ENCODE measurements around the gene DDB1.

Gene DDB1

GRCh38 chr11:61292356-61292755 is 40.5 kb downstream of the DDB1 start:
- no peaks in the 10 kb centered on the region for H3K27me3 ChIP-seq (ENCODE audit: low read depth, low read length)
- no peak overlapping the region for H3K27ac ChIP-seq (ENCODE audit: low read length)
- no peak overlapping the region for H3K4me3 ChIP-seq (ENCODE audit: low read depth in 1 of 2, low read length in 2 of 2)
- peaks cover 0 to 3% of the 10 kb centered on the region in 2 donors for H3K36me3 ChIP-seq (ENCODE audit: control insufficient read depth in 1 of 2, insufficient read depth in 2 of 2, low read length in 2 of 2)
- H3K4me1 ChIP-seq (ENCODE audit: control insufficient read depth in 1 of 2, insufficient read depth in 2 of 2, low read length in 2 of 2), result peaks cover 7 to 26% of the 10 kb centered on the region in 2 donors
- no peaks in the 10 kb centered on the region for H3K9me3 ChIP-seq (ENCODE audit: control insufficient read depth in 1 of 2, low read length in 2 of 2)

GRCh38 chr11:61290905-61291690 is 41.8 kb downstream of the DDB1 start:
- H3K4me1 ChIP-seq (ENCODE audit: control insufficient read depth in 1 of 2, insufficient read depth in 2 of 2, low read length in 2 of 2), result peaks cover 6 to 24% of the 10 kb centered on the region in 2 donors
- H3K9me3 ChIP-seq (ENCODE audit: control insufficient read depth in 1 of 2, low read length in 2 of 2), result no peaks in the 10 kb centered on the region
- H3K36me3 ChIP-seq (ENCODE audit: control insufficient read depth in 1 of 2, insufficient read depth in 2 of 2, low read length in 2 of 2), result peaks cover 0 to 3% of the 10 kb centered on the region in 2 donors
- no peak overlapping the region for H3K4me3 ChIP-seq (ENCODE audit: low read depth in 1 of 2, low read length in 2 of 2)
- H3K27me3 ChIP-seq (ENCODE audit: low read depth, low read length), result no peaks in the 10 kb centered on the region
- H3K27ac ChIP-seq (ENCODE audit: low read length), result no peak overlapping the region

GRCh38 chr11:61287338-61287977 is 45.4 kb downstream of the DDB1 start:
- no peak overlapping the region for H3K27ac ChIP-seq (ENCODE audit: low read length)
- peaks cover 0 to 3% of the 10 kb centered on the region in 2 donors for H3K36me3 ChIP-seq (ENCODE audit: control insufficient read depth in 1 of 2, insufficient read depth in 2 of 2, low read length in 2 of 2)
- H3K4me3 ChIP-seq (ENCODE audit: low read depth in 1 of 2, low read length in 2 of 2), result no peak overlapping the region
- H3K27me3 ChIP-seq (ENCODE audit: low read depth, low read length), result no peaks in the 10 kb centered on the region
- no peaks in the 10 kb centered on the region for H3K4me1 ChIP-seq (ENCODE audit: control insufficient read depth in 1 of 2, insufficient read depth in 2 of 2, low read length in 2 of 2)
- no peaks in the 10 kb centered on the region for H3K9me3 ChIP-seq (ENCODE audit: control insufficient read depth in 1 of 2, low read length in 2 of 2)

- Histone ChIP-seq H3K9me3 (ENCODE audit: control insufficient read depth in 1 of 2, low read length in 2 of 2) (no peaks in the 10 kb centered on the region), H3K36me3 (ENCODE audit: control insufficient read depth in 1 of 2, insufficient read depth in 2 of 2, low read length in 2 of 2) (peaks cover 0 to 3% of the 10 kb centered on the region in 2 donors), H3K27me3 (ENCODE audit: low read depth, low read length) (no peaks in the 10 kb centered on the region), H3K4me1 (ENCODE audit: control insufficient read depth in 1 of 2, insufficient read depth in 2 of 2, low read length in 2 of 2) (peaks cover 0 to 6% of the 10 kb centered on the region in 2 donors), H3K27ac (ENCODE audit: low read length) (no peak overlapping the region), H3K4me3 (ENCODE audit: low read depth in 1 of 2, low read length in 2 of 2) (no peak overlapping the region)
These were observed 49.3 kb downstream of the DDB1 start for GRCh38 chr11:61283613-61284012.

GRCh38 chr11:61281581-61282250 is 51.2 kb downstream of the DDB1 start:
- H3K9me3 ChIP-seq (ENCODE audit: control insufficient read depth in 1 of 2, low read length in 2 of 2), result no peaks in the 10 kb centered on the region
- no peak overlapping the region for H3K4me3 ChIP-seq (ENCODE audit: low read depth in 1 of 2, low read length in 2 of 2)
- no peak overlapping the region for H3K27ac ChIP-seq (ENCODE audit: low read length)
- no peaks in the 10 kb centered on the region for H3K36me3 ChIP-seq (ENCODE audit: control insufficient read depth in 1 of 2, insufficient read depth in 2 of 2, low read length in 2 of 2)
- H3K4me1 ChIP-seq (ENCODE audit: control insufficient read depth in 1 of 2, insufficient read depth in 2 of 2, low read length in 2 of 2), result peaks cover 0 to 6% of the 10 kb centered on the region in 2 donors
- H3K27me3 ChIP-seq (ENCODE audit: low read depth, low read length), result no peaks in the 10 kb centered on the region

- H3K4me3 ChIP-seq (ENCODE audit: low read depth in 1 of 2, low read length in 2 of 2), result no peak overlapping the region
- no peaks in the 10 kb centered on the region for H3K36me3 ChIP-seq (ENCODE audit: control insufficient read depth in 1 of 2, insufficient read depth in 2 of 2, low read length in 2 of 2)
- no peaks in the 10 kb centered on the region for H3K9me3 ChIP-seq (ENCODE audit: control insufficient read depth in 1 of 2, low read length in 2 of 2)
- no peaks in the 10 kb centered on the region for H3K27me3 ChIP-seq (ENCODE audit: low read depth, low read length)
- H3K4me1 ChIP-seq (ENCODE audit: control insufficient read depth in 1 of 2, insufficient read depth in 2 of 2, low read length in 2 of 2), result peaks cover 0 to 6% of the 10 kb centered on the region in 2 donors
- no peak overlapping the region for H3K27ac ChIP-seq (ENCODE audit: low read length)
These were observed 51.9 kb downstream of the DDB1 start for GRCh38 chr11:61280883-61281580.

GRCh38 chr11:61279934-61280659 is 52.8 kb downstream of the DDB1 start:
- Histone ChIP-seq H3K4me1 (ENCODE audit: control insufficient read depth in 1 of 2, insufficient read depth in 2 of 2, low read length in 2 of 2) (peaks cover 0 to 6% of the 10 kb centered on the region in 2 donors), H3K27ac (ENCODE audit: low read length) (no peak overlapping the region), H3K27me3 (ENCODE audit: low read depth, low read length) (no peaks in the 10 kb centered on the region), H3K36me3 (ENCODE audit: control insufficient read depth in 1 of 2, insufficient read depth in 2 of 2, low read length in 2 of 2) (no peaks in the 10 kb centered on the region), H3K9me3 (ENCODE audit: control insufficient read depth in 1 of 2, low read length in 2 of 2) (no peaks in the 10 kb centered on the region), H3K4me3 (ENCODE audit: low read depth in 1 of 2, low read length in 2 of 2) (no peak overlapping the region)

- H3K27me3 ChIP-seq (ENCODE audit: low read depth, low read length), result no peaks in the 10 kb centered on the region
- no peak overlapping the region for H3K27ac ChIP-seq (ENCODE audit: low read length)
- no peaks in the 10 kb centered on the region for H3K36me3 ChIP-seq (ENCODE audit: control insufficient read depth in 1 of 2, insufficient read depth in 2 of 2, low read length in 2 of 2)
These were observed 54.9 kb downstream of the DDB1 start for GRCh38 chr11:61278001-61278470.

GRCh38 chr11:61277186-61278000 is 55.5 kb downstream of the DDB1 start:
- no peaks in the 10 kb centered on the region for H3K9me3 ChIP-seq (ENCODE audit: control insufficient read depth in 1 of 2, low read length in 2 of 2)
- H3K4me3 ChIP-seq (ENCODE audit: low read depth in 1 of 2, low read length in 2 of 2), result no peak overlapping the region
- no peaks in the 10 kb centered on the region for H3K36me3 ChIP-seq (ENCODE audit: control insufficient read depth in 1 of 2, insufficient read depth in 2 of 2, low read length in 2 of 2)
- H3K4me1 ChIP-seq (ENCODE audit: control insufficient read depth in 1 of 2, insufficient read depth in 2 of 2, low read length in 2 of 2), result peaks cover 0 to 6% of the 10 kb centered on the region in 2 donors
- H3K27me3 ChIP-seq (ENCODE audit: low read depth, low read length), result no peaks in the 10 kb centered on the region
- H3K27ac ChIP-seq (ENCODE audit: low read length), result no peak overlapping the region

More at GRCh38 chr11:61278001-61278470, 54.9 kb downstream of the DDB1 start:
- Histone ChIP-seq H3K9me3 (ENCODE audit: control insufficient read depth in 1 of 2, low read length in 2 of 2) (no peaks in the 10 kb centered on the region), H3K4me3 (ENCODE audit: low read depth in 1 of 2, low read length in 2 of 2) (no peak overlapping the region), H3K4me1 (ENCODE audit: control insufficient read depth in 1 of 2, insufficient read depth in 2 of 2, low read length in 2 of 2) (peaks cover 0 to 6% of the 10 kb centered on the region in 2 donors)

- no peaks in the 10 kb centered on the region for H3K9me3 ChIP-seq (ENCODE audit: control insufficient read depth in 1 of 2, low read length in 2 of 2)
- no peak overlapping the region for H3K27ac ChIP-seq (ENCODE audit: low read length)
- no peak overlapping the region for H3K4me3 ChIP-seq (ENCODE audit: low read depth in 1 of 2, low read length in 2 of 2)
- no peaks in the 10 kb centered on the region for H3K27me3 ChIP-seq (ENCODE audit: low read depth, low read length)
- no peaks in the 10 kb centered on the region for H3K4me1 ChIP-seq (ENCODE audit: control insufficient read depth in 1 of 2, insufficient read depth in 2 of 2, low read length in 2 of 2)
- H3K36me3 ChIP-seq (ENCODE audit: control insufficient read depth in 1 of 2, insufficient read depth in 2 of 2, low read length in 2 of 2), result no peaks in the 10 kb centered on the region
These were observed 57.7 kb downstream of the DDB1 start for GRCh38 chr11:61275191-61275590.

Measured in muscle layer of duodenum (tissue), 2 donors.